ENCODE data around the gene HOXA3.

Gene HOXA3

DNA sequence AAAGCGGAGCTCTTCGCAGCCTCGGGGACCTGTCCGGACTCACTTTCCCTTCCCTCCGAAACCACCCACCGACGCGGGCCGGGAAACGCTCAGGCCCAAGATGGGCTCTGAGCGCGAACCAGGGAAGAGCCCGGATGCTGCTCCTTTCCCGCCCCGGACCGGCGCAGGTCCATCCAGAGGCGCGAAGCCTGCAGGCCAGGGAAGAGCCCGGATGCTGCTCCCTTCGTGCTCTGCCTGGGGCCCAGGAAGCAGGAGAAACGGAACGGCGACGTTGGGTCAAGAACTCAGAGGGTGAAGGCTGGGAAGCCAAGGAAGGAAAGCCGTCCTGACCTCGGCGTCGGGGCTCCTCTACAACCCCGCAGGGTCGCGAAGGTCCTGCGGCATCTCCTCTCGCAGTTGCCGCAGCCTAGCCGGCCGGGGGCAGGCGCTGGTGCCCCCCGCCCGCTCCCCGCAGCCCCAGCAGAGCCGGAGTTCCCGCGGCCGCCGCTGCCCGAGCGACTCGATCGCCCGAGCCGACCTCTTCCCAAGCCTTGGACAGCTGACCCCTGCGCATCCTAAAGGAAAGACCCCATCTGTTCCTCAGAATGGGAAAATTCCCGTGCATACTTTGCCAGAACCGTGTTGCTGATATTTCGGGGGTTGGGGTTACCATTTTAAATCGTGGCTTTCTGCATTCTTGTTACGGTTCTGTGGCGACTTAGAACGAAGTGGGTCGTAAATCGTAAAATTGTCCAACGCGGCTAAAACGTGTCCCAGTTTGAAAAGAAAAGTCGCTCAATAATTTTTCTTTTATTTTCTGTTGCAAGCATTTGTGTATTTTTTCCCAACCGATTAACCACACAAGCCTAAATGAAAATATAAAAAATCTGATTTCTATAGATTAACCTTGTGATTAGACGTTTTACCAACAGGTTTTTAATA is 64.1 kb downstream of the HOXA3 start:
- no peak for DNase-seq (ENCODE audit: low spot score)

DNA sequence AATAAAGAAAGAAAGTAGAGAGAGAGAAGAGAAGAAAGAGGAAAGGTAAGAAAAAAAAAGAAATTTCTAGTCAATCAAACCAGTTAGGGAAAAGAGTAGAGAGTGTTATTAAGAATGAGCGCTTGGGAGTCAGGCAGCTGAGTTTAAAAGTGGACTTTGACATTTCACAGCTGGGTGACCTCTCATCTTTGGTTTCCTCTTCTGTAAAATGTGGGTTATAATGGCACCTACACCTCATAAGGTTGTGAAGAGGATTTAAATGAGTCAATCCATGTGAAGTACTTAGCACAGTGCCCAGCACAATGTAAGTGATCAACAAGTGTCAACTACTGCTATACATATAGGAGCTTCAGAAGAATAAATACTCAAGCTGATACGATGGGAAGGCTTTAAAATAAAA is 68.7 kb downstream of the HOXA3 start:
- no peak for DNase-seq (ENCODE audit: low spot score)

DNA sequence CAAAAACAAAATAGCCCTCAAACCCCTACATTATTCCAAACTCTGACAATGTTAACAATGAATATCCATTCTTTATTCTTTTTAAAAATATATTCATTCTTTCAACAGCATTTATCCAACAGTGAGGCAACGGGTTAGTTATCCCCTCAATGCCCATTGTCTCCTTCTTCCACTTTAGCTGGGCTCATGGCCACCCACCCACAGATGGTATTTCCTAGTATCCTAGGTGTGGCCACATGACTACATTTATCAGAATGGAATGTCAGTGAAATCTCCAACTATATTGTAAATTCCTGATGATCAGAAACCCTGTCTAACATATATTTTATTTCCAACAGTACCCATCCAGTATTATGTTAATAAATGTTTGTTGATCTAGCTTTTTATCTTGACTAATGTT is 70.2 kb downstream of the HOXA3 start:
- DNase-seq (ENCODE audit: low spot score), result no peak

DNA sequence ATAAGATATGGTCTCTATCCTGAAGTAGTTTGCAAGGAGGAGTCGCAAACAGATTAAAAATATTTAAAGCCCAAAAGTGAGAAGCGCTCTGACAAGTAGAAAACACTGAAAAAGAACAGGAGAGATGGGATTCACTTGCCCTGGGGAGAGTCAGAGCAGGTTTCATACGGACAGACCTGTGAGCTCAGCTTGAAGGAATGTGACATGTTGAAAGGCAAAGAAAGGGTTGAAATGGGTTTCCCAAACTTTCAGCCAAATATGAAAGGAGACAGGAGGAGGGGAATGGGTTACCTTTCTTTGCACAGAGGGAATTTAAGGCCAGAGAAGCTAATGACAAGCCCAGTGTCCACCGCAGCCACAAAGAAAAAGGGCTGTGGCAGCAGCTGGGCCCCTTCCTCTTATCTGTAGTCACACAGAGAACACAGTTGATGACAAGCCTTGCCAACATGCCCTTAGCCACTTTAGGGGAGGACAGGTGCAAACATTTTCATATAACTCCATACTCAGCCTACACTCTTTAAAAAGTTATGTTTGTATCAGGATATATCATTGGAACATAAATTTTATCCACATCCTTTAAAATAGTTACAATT is 71.4 kb downstream of the HOXA3 start:
- no peak for DNase-seq (ENCODE audit: low spot score)

DNA sequence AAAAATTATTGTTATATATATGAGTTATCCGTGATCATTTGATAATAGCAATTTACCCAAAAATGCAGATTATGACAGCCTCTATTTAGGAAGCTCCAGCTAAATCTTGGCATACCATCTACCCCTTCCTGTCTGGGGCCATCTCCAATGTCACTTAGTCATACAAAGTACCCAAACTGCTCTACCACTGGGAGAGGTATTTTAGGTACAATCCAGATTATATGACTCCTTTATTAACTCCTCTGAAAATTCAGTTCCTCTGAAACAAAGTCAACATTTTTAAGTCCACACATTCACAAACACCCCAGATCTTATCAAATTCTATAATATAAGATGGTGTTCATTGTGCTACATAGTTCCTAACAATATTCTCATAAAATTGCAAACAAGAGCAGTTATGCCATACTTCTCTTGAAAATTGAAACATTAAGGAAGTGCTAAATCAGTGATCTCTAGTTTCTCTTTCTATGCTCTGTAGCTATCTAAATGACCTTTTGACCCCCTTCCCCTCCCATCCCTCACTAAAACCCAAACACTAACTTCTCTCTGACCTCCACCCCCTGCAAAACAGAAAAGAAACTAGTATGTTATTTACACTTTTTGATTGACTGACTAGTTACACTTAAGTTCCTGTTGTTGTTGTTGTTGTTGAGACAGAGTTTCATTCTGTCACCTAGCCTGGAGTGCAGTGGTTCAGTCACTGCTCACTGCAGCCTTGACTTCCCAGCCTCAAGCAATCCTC is 73.0 kb downstream of the HOXA3 start:
- DNase-seq (ENCODE audit: low spot score), result no peak

DNA sequence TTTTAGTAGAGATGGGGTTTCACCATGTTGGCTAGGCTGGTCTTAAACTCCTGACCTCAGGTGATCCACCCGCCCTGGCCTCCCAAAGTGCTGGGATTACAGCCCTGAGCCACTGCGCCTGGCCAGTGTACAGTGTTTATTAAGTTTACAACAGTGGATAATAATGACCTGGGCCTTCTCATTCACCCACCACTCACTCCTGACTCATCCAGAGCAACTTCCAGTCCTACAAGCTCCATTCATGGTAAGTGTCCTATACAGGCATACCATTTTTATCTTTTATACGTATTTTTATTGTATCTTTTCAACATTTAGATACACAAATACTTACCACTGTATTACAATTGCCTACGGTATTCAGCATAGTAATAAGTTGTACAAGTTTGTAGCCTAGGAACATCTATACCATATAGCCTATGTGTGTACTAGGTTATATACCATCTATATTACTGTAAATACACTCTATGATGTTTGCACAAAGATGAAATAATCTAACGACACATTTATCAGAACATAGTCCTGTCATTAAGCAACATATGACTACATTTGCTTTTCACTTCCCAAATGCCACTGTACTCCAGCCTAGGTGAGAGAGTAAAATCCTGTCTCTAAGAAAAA is 73.7 kb downstream of the HOXA3 start:
- no peak for DNase-seq (ENCODE audit: low spot score)

DNA sequence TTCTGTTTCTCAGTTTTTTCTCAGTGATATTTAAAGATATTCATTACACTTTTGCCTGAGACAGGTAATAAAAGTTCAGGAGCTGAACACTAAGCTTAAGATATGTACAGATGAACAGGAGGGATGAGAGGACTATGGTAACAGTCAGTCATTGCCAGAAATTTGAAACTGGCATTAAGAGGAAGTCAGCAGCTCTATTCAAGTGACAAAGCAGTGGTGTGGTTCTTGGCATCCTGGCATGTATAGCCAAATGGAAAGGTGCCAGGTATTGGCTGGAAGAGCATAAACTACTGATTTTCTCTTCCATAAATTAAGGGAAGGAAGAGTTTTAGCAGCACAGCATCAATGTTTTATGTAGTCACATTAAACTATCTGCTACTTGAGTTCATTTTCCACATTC is 79.3 kb downstream of the HOXA3 start:
- DNase-seq (ENCODE audit: low spot score), result no peak

DNA sequence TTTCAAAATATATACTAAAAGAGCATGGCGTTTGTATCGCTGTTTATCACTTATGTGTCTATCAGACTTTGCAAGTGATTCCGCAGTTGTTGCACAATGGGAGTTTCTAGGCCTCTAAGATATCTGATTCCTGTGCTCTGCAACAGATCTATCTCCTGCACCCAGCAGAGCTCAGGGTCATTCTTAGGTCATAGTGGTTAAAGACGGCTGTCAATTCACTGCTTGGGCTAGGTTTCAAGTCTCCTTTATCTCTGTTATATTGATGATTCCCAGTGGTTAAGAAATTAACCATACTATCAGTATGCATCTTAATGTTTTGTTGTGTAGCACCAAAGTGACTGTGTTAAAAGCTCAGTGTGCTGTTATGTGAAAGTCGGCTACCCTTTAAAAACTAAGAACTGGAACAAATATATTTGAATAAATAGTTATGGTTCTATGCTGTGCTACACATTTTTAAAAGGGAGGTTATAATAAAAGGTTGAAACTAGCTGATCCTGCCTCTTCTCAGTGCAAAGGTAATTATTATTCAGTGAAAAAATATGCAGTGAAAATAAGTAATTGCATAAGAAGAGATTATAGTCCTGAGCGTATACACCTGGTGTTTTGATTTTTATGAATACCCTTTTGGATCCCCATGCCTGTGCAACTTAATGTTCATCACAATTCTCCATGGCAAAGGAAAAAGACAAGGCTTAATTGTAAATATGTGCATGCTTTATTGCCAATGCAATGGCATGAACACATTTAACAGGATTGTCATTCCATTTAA is 80.6 kb downstream of the HOXA3 start:
- DNase-seq (ENCODE audit: low spot score), result no peak

DNA sequence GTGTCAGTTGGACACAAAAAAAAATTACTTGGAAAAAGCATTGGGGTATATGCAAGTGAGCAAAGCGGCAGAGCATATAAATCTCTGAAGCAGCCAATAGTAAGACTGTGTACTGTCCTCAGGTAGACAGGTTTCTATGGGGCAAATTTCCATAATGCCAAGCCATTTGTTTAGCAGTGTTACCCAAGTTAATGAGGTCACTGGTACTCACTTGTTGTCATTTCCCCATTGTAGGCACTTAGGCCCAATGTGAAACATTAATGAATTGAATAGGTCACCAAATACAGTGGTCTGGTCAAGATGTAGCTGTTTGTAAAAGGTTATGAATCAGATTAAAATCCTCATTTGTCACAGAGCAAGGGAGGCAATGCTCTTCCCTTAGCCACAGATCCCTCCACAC is 84.1 kb downstream of the HOXA3 start:
- DNase-seq (ENCODE audit: low spot score), result no peak

DNA sequence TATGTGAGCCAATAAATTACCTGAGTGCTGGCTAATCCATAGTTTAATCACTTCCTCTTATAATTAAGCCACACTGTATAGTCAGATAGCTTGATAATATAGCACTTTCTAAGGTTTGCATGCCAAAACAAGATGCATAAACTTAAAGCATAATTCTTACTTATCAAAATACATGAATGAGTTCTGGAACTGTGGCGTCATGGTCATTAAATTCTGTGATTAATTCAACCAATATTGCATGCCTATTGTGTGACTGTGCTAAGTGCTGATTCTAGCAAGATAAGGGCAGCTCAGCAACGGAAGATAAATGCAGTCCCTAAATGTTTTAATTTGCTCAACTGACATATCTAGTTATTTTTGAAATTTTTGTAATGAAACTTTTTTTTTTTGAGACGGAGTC is 86.2 kb downstream of the HOXA3 start:
- no peak for DNase-seq (ENCODE audit: low spot score)

DNA sequence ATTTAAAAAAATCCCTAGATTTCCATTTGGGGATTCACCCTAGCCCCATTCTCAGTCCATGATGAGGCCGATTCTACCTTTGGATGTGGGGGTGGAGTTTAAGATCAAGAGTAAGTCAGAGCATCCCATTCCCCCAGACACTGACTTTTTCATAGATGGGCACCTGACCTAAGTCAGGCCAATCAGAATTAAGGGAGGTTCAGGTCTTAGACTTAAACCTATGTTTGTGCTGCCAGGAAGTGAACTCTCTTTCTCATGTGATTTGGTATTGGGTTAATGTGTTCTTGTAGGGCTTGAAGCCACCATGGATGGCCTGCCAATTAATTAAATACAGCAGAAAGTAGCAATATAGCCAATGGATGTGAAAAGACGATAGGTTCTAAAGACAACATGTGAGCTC is 86.7 kb downstream of the HOXA3 start:
- no peak for DNase-seq (ENCODE audit: low spot score)

DNA sequence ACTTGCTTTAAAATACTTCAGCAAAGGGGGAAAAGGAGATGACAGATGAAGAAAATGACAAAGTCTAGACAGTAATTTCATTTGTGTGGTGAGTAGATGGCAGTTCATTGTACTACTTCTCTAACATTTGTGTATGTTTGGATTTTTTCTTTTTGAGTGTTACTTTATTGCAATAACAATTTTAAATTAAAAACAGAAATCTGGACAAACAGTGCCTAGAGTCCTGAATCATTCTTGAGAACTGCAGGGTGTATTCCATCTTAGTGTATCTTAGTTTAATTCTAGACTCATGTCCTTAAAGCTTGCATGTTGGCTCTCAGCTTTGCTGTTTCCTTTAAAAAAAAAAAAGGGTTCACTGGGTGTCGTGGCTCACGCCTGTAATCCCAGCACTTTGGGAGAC is 87.7 kb downstream of the HOXA3 start:
- DNase-seq (ENCODE audit: low spot score), result no peak

DNA sequence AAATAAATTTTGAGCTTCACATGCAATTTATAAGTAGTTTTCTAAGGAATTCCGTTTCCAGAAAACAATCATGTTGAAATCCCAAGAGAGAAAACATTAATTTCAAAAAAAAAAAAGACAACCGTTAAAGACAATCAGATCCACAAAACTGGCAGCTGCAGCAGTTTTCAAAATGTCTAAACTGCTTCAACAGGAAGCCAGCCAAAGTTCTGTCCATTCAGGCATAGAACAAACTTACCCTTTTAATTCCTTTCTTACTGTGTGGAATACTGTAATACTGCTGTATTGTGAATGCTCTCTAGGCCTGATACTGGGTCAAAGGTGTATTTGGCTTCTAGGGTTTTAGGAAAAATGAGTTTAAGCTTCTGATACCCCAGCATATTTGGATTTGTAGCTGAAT is 88.2 kb downstream of the HOXA3 start:
- DNase-seq (ENCODE audit: low spot score), result no peak

DNA sequence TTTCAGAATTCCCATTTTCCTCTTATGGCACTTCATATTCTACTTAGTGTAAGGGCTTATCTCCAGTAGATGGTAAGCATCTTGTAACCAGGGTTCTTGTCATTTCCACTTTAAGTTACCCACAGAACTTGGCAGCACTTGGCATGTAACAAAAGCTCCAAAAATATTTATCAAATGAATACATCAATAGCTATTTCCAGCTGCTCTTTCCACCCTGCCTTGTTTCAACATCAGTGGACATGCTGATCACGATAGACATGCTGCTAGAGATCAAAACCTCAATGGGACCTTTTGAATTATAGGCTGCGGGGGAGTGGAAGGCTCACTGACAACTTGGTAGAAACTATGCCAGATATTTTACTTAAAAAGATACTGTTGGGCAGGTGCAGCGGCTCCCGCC is 89.4 kb downstream of the HOXA3 start:
- no peak for DNase-seq (ENCODE audit: low spot score)
